Gastrocnemius medialis (tissue), 4 donors: ENCODE results near the gene SEPTIN12.

Experiments used
- POLR2A ChIP-seq, 2 donors: fragments of 450-650 bp; IDR thresholded peaks; one replicate each; pipeline ENCODE4 v1.6.1; 2017; ENCODE audit warnings: antibody characterized with exemption in 2 of 2, mild to moderate bottlenecking in 2 of 2, moderate library complexity in 2 of 2
- TF ChIP-seq, protein P1 (sequence below), 5 experiments: fragments of 450-650 bp in 3 of 5; fragments of 200-600 bp in 2 of 5; sonication (generic) in 2 of 5; IDR thresholded peaks in 4 of 5; conservative IDR thresholded peaks in 1 of 5; 1 replicate in 4 of 5; 2 replicates in 1 of 5; pipeline ENCODE4 v1.5.1; 2016 to 2019; ENCODE audit warnings: antibody characterized with exemption in 5 of 5, mild to moderate bottlenecking in 3 of 5, moderate library complexity in 3 of 5

DNA sequence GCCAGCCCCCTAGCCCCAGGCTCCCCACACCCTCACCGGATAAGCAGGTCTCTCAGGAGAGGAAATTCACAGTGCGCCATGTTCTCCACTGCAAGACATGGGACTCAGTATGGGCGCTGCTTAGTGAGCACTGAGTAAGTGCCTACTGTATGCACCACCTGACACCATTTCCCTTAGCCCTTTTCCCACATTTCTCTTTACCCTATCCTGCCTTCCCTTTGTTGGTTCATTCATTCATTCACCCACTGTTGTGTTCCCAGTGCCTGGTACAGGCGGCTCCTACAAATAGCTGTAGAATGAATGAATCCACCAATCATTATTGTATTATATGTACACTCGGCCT is 10.1 kb downstream of the SEPTIN12 start:
- TF ChIP-seq, protein P1, sequence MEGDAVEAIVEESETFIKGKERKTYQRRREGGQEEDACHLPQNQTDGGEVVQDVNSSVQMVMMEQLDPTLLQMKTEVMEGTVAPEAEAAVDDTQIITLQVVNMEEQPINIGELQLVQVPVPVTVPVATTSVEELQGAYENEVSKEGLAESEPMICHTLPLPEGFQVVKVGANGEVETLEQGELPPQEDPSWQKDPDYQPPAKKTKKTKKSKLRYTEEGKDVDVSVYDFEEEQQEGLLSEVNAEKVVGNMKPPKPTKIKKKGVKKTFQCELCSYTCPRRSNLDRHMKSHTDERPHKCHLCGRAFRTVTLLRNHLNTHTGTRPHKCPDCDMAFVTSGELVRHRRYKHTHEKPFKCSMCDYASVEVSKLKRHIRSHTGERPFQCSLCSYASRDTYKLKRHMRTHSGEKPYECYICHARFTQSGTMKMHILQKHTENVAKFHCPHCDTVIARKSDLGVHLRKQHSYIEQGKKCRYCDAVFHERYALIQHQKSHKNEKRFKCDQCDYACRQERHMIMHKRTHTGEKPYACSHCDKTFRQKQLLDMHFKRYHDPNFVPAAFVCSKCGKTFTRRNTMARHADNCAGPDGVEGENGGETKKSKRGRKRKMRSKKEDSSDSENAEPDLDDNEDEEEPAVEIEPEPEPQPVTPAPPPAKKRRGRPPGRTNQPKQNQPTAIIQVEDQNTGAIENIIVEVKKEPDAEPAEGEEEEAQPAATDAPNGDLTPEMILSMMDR (IDR thresholded peaks at IDR 0.05 in 4 of 5, conservative IDR thresholded peaks at IDR 0.05 in 1 of 5), result no peak
- no peak for TF ChIP-seq POLR2A (IDR thresholded peaks at IDR 0.05)
